Neural progenitor cell (in vitro differentiated cells): ENCODE data around the gene CHST5.

Source experiments
- EZH2 ChIP-seq: fragments of 200-600 bp; sonication (generic); IDR thresholded peaks from 2 replicates; pipeline ENCODE4 v1.6.1; 2017; ENCODE audit warnings: antibody characterized with exemption, mild to moderate bottlenecking, moderate library complexity
- TF ChIP-seq, protein P1 (sequence below): fragments of 200-600 bp; sonication (generic); IDR thresholded peaks from 2 replicates; pipeline ENCODE4 v1.5.1; 2017; ENCODE audit warnings: antibody characterized with exemption, mild to moderate bottlenecking

- TF ChIP-seq, protein P1, sequence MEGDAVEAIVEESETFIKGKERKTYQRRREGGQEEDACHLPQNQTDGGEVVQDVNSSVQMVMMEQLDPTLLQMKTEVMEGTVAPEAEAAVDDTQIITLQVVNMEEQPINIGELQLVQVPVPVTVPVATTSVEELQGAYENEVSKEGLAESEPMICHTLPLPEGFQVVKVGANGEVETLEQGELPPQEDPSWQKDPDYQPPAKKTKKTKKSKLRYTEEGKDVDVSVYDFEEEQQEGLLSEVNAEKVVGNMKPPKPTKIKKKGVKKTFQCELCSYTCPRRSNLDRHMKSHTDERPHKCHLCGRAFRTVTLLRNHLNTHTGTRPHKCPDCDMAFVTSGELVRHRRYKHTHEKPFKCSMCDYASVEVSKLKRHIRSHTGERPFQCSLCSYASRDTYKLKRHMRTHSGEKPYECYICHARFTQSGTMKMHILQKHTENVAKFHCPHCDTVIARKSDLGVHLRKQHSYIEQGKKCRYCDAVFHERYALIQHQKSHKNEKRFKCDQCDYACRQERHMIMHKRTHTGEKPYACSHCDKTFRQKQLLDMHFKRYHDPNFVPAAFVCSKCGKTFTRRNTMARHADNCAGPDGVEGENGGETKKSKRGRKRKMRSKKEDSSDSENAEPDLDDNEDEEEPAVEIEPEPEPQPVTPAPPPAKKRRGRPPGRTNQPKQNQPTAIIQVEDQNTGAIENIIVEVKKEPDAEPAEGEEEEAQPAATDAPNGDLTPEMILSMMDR, result no peak
- no peak for TF ChIP-seq EZH2
Observed at GRCh38 chr16:75506574-75506973, 29.3 kb downstream of the CHST5 start.
